Activated naive CD4-positive, alpha-beta T cell treated with anti-CD3 and anti-CD28 coated beads, Interleukin-2, amount 10 ng/mL, durations not matched to agents 7 days and 5 days (primary cell): ENCODE measurements around the gene TEDDM1.
A peak's percentile ranks its signal among the peaks of the same experiment; 100 is the strongest.

Experiments used
- CTCF ChIA-PET: fragments of 350-600 bp; sonication (Branson Sonifier 250); formaldehyde crosslinking; loops from one replicate; lab custom pipeline; 2021; ENCODE audit warnings: antibody characterized with exemption; lab: Charles Lee
- DNase-seq: peaks from one replicate; pipeline ENCODE4 v3.0.0-alpha.2; 2020
- H3K27ac Mint-ChIP-seq: one replicate; pipeline ENCODE4 v1.8.0; 2021; ENCODE audit warnings: mild to moderate bottlenecking, moderate library complexity, mixed read lengths
- H3K27me3 Mint-ChIP-seq: one replicate; pipeline ENCODE4 v1.8.0; 2021; ENCODE audit warnings: mild to moderate bottlenecking, mixed read lengths
- H3K36me3 Mint-ChIP-seq: one replicate; pipeline ENCODE4 v1.8.0; 2021; ENCODE audit warnings: mixed read lengths
- H3K4me1 Mint-ChIP-seq: one replicate; pipeline ENCODE4 v1.8.0; 2021; ENCODE audit warnings: mixed read lengths
- H3K4me3 Mint-ChIP-seq: one replicate; pipeline ENCODE4 v1.8.0; 2021; ENCODE audit warnings: mild to moderate bottlenecking, moderate library complexity, mixed read lengths
- H3K9me3 Mint-ChIP-seq: one replicate; pipeline ENCODE4 v1.8.0; 2021; ENCODE audit warnings: mixed read lengths

TEDDM1 gene

GRCh38 chr1:182394055-182394775 lies 6.3 kb downstream of the TEDDM1 start:
- DNase-seq, result no peak
- H3K4me3 Mint-ChIP-seq, result no peak overlapping the region
- H3K27ac Mint-ChIP-seq, result no peak overlapping the region
- H3K27me3 Mint-ChIP-seq, result peaks cover 33% of the 10 kb centered on the region
- H3K9me3 Mint-ChIP-seq, result no peaks in the 10 kb centered on the region
- peaks cover 22% of the 10 kb centered on the region for H3K36me3 Mint-ChIP-seq
- CTCF ChIA-PET, result interaction anchor here (1.7 to 10.6 kb wide), 5 partner anchors 93 to 313 kb away, joined by 6 to 251 read pairs (median 50); no protein-coding TSS in a partner anchor
- peaks cover 36% of the 10 kb centered on the region for H3K4me1 Mint-ChIP-seq

- DNase-seq, result no peak
- peaks cover 55% of the 10 kb centered on the region for H3K4me1 Mint-ChIP-seq
- H3K9me3 Mint-ChIP-seq, result no peaks in the 10 kb centered on the region
- peak overlapping the region; percentile 85 for H3K27ac Mint-ChIP-seq
- peaks cover 29% of the 10 kb centered on the region for H3K27me3 Mint-ChIP-seq
- H3K36me3 Mint-ChIP-seq, result peaks cover 41% of the 10 kb centered on the region
- peak overlapping the region; percentile 60 for H3K4me3 Mint-ChIP-seq
- CTCF ChIA-PET, result interaction anchor here (0.7 to 10.6 kb wide), 6 partner anchors 90 to 311 kb away, joined by 3 to 251 read pairs (median 4); no protein-coding TSS in a partner anchor
Observed at GRCh38 chr1:182392050-182393028, 8.1 kb downstream of the TEDDM1 start.

- H3K27ac Mint-ChIP-seq, result peak within 1 kb of the TSS; percentile 97
- peaks cover 24% of the 10 kb centered on the region for H3K27me3 Mint-ChIP-seq
- peak within 1 kb of the TSS; percentile 99 for H3K4me3 Mint-ChIP-seq
- CTCF ChIA-PET, result interaction anchor here (0.7 to 10.6 kb wide), 5 partner anchors 89 to 311 kb away, joined by 3 to 251 read pairs (median 6); no protein-coding TSS in a partner anchor
- peak; percentile 88 for DNase-seq
- H3K9me3 Mint-ChIP-seq, result no peaks in the 10 kb centered on the region
- peaks cover 49% of the 10 kb centered on the region for H3K36me3 Mint-ChIP-seq
- peaks cover 52% of the 10 kb centered on the region for H3K4me1 Mint-ChIP-seq
Observed at GRCh38 chr1:182391362-182392049, 9.0 kb downstream of the TEDDM1 start, which contains the start of gene GLUL. TSS of gene GLUL (minus strand) at chr1:182391790. CDS start at chr1:182388737, 3,053 bp downstream.

- peaks cover 21% of the 10 kb centered on the region for H3K27me3 Mint-ChIP-seq
- no peak for DNase-seq
- peak overlapping the region; percentile 99 for H3K4me3 Mint-ChIP-seq
- H3K4me1 Mint-ChIP-seq, result peaks cover 49% of the 10 kb centered on the region
- CTCF ChIA-PET, result interaction anchor here (0.5 to 3.8 kb wide), 4 partner anchors 90 to 309 kb away, joined by 3 to 22 read pairs (median 4); no protein-coding TSS in a partner anchor
- peaks cover 54% of the 10 kb centered on the region for H3K36me3 Mint-ChIP-seq
- H3K27ac Mint-ChIP-seq, result peak overlapping the region; percentile 97
- no peaks in the 10 kb centered on the region for H3K9me3 Mint-ChIP-seq
Observed at GRCh38 chr1:182391028-182391361, 9.5 kb downstream of the TEDDM1 start.

GRCh38 chr1:182389619-182390047 lies 10.8 kb downstream of the TEDDM1 start:
- Mint-ChIP-seq H3K4me1 (peaks cover 45% of the 10 kb centered on the region), H3K27ac (peak overlapping the region; percentile 83), H3K9me3 (no peaks in the 10 kb centered on the region), H3K27me3 (peaks cover 14% of the 10 kb centered on the region), H3K36me3 (peaks cover 66% of the 10 kb centered on the region), H3K4me3 (peak overlapping the region; percentile 99)
- CTCF ChIA-PET, result interaction anchor here (1.0 to 3.8 kb wide), 5 partner anchors 89 to 304 kb away, joined by 3 to 22 read pairs (median 3); no protein-coding TSS in a partner anchor
- peak; percentile 25 for DNase-seq

GRCh38 chr1:182388392-182389134 lies 11.9 kb downstream of the TEDDM1 start:
- H3K36me3 Mint-ChIP-seq, result peaks cover 70% of the 10 kb centered on the region
- peaks cover 14% of the 10 kb centered on the region for H3K27me3 Mint-ChIP-seq
- no peaks in the 10 kb centered on the region for H3K9me3 Mint-ChIP-seq
- peak overlapping the region; percentile 21 for H3K27ac Mint-ChIP-seq
- DNase-seq, result no peak
- peak overlapping the region; percentile 99 for H3K4me3 Mint-ChIP-seq
- peaks cover 43% of the 10 kb centered on the region for H3K4me1 Mint-ChIP-seq
- CTCF ChIA-PET, result interaction anchor here (0.6 to 3.8 kb wide), 6 partner anchors 84 to 419 kb away, joined by 3 to 22 read pairs (median 5); no protein-coding TSS in a partner anchor

- Mint-ChIP-seq H3K36me3 (peaks cover 74% of the 10 kb centered on the region), H3K4me3 (peak overlapping the region; percentile 23), H3K27me3 (peaks cover 14% of the 10 kb centered on the region), H3K4me1 (peaks cover 35% of the 10 kb centered on the region), H3K27ac (no peak overlapping the region), H3K9me3 (no peaks in the 10 kb centered on the region)
- CTCF ChIA-PET, result interaction anchor here (1.6 to 3.8 kb wide), 3 partner anchors 87 to 302 kb away, joined by 6 to 22 read pairs (median 7); no protein-coding TSS in a partner anchor
- DNase-seq, result no peak
Observed at GRCh38 chr1:182387566-182387965, 12.9 kb downstream of the TEDDM1 start.

- peaks cover 80% of the 10 kb centered on the region for H3K36me3 Mint-ChIP-seq
Observed at GRCh38 chr1:182386980-182387379, 13.5 kb downstream of the TEDDM1 start.

GRCh38 chr1:182385885-182386853 lies 14.3 kb downstream of the TEDDM1 start:
- Mint-ChIP-seq H3K4me3 (no peak overlapping the region), H3K4me1 (peaks cover 32% of the 10 kb centered on the region), H3K27me3 (peaks cover 12% of the 10 kb centered on the region), H3K27ac (no peak overlapping the region), H3K36me3 (peaks cover 88% of the 10 kb centered on the region), H3K9me3 (no peaks in the 10 kb centered on the region)
- DNase-seq, result no peak
- CTCF ChIA-PET, result interaction anchor here (1.6 kb wide), 1 partner anchor 243 kb away, joined by 6 read pairs; no protein-coding TSS in a partner anchor

More at GRCh38 chr1:182386980-182387379, 13.5 kb downstream of the TEDDM1 start:
- CTCF ChIA-PET, result interaction anchor here (1.6 to 2.3 kb wide), 2 partner anchors 244 to 302 kb away, joined by 6 to 7 read pairs; no protein-coding TSS in a partner anchor
- Mint-ChIP-seq H3K4me3 (no peak overlapping the region), H3K27ac (no peak overlapping the region), H3K27me3 (peaks cover 14% of the 10 kb centered on the region), H3K9me3 (no peaks in the 10 kb centered on the region), H3K4me1 (peaks cover 32% of the 10 kb centered on the region)
- DNase-seq, result no peak

GRCh38 chr1:182384387-182384960 lies 16.0 kb downstream of the TEDDM1 start:
- peaks cover 79% of the 10 kb centered on the region for H3K36me3 Mint-ChIP-seq
- no peaks in the 10 kb centered on the region for H3K9me3 Mint-ChIP-seq
- peaks cover under 1% of the 10 kb centered on the region for H3K27me3 Mint-ChIP-seq
- DNase-seq, result no peak
- CTCF ChIA-PET, result no interaction called here
- no peak overlapping the region for H3K4me3 Mint-ChIP-seq
- H3K27ac Mint-ChIP-seq, result no peak overlapping the region
- peaks cover 23% of the 10 kb centered on the region for H3K4me1 Mint-ChIP-seq

- Mint-ChIP-seq H3K27me3 (no peaks in the 10 kb centered on the region), H3K27ac (no peak overlapping the region), H3K36me3 (peaks cover 73% of the 10 kb centered on the region), H3K4me3 (no peak overlapping the region), H3K4me1 (peaks cover 18% of the 10 kb centered on the region), H3K9me3 (no peaks in the 10 kb centered on the region)
- CTCF ChIA-PET, result no interaction called here
- DNase-seq, result no peak
Observed at GRCh38 chr1:182383934-182384333, 16.5 kb downstream of the TEDDM1 start.
